H54 (cell line): ENCODE results near the gene LIPE.

Source experiments
- DNase-seq: peaks from one replicate; pipeline ENCODE4 v3.0.0; 2011; ENCODE audit warnings: low spot score, mixed read lengths; ENCODE audit not compliant: insufficient read length
- FAIRE-seq: peaks from 3 replicates; lab custom pipeline; 2011; peaks lifted over from hg19 to GRCh38; lab: Jason Lieb, UNC
- POLR2A ChIP-seq: IDR thresholded peaks from 2 replicates; pipeline ENCODE4 v1.6.1; 2011; ENCODE audit warnings: low read depth, mild to moderate bottlenecking, low read length

LIPE gene

GRCh38 chr19:42370626-42371175, 56.5 kb downstream of the LIPE start:
- FAIRE-seq, result no peak
- DNase-seq, result no peak
- no peak for TF ChIP-seq POLR2A

GRCh38 chr19:42370068-42370520, 57.1 kb downstream of the LIPE start:
- FAIRE-seq (no peak), DNase-seq (no peak)
- TF ChIP-seq POLR2A, result no peak

GRCh38 chr19:42369433-42370067, 57.6 kb downstream of the LIPE start:
- no peak for TF ChIP-seq POLR2A
- no peak for FAIRE-seq
- DNase-seq, result no peak

GRCh38 chr19:42368765-42369164, 58.4 kb downstream of the LIPE start:
- FAIRE-seq (no peak), DNase-seq (no peak)

GRCh38 chr19:42368360-42368759, 58.8 kb downstream of the LIPE start:
- no peak for FAIRE-seq
- TF ChIP-seq POLR2A, result no peak
- no peak for DNase-seq

More at GRCh38 chr19:42368765-42369164, 58.4 kb downstream of the LIPE start:
- TF ChIP-seq POLR2A, result no peak

- no peak for TF ChIP-seq POLR2A
- DNase-seq (no peak), FAIRE-seq (no peak)
Observed at GRCh38 chr19:42367929-42368328, 59.3 kb downstream of the LIPE start.

GRCh38 chr19:42366673-42367072, 60.5 kb downstream of the LIPE start:
- FAIRE-seq (no peak), DNase-seq (no peak)

GRCh38 chr19:42363614-42364346, 63.4 kb downstream of the LIPE start:
- TF ChIP-seq POLR2A, result no peak
- DNase-seq (no peak), FAIRE-seq (no peak)

More at GRCh38 chr19:42366673-42367072, 60.5 kb downstream of the LIPE start:
- no peak for TF ChIP-seq POLR2A

GRCh38 chr19:42362891-42363440, 64.2 kb downstream of the LIPE start:
- TF ChIP-seq POLR2A, result no peak
- DNase-seq (no peak), FAIRE-seq (no peak)

- no peak for FAIRE-seq
Observed at GRCh38 chr19:42362342-42362741, 64.8 kb downstream of the LIPE start.

GRCh38 chr19:42361545-42361910, 65.7 kb downstream of the LIPE start:
- DNase-seq (no peak), FAIRE-seq (no peak)
- no peak for TF ChIP-seq POLR2A

More at GRCh38 chr19:42362342-42362741, 64.8 kb downstream of the LIPE start:
- no peak for DNase-seq
- no peak for TF ChIP-seq POLR2A

GRCh38 chr19:42360787-42361544, 66.2 kb downstream of the LIPE start:
- DNase-seq (no peak), FAIRE-seq (no peak)
- TF ChIP-seq POLR2A, result no peak

GRCh38 chr19:42357290-42357689, 69.9 kb downstream of the LIPE start:
- no peak for TF ChIP-seq POLR2A
- FAIRE-seq, result no peak
- DNase-seq, result no peak
